CD14-positive monocyte (primary cell): ENCODE results near the gene CABYR. TPM values are rescaled to one million over a fixed set of nuclear protein-coding genes. Genes with fewer than 3 reads are reported as not detected.

Experiments used
- DNase-seq, 3 donors: peaks; one replicate each; pipeline ENCODE4 v3.0.0-alpha.2; 2011 to 2022
- H2AFZ ChIP-seq: 2 replicates; pipeline ENCODE4 v1.6.0; 2012; ENCODE audit warnings: mild to moderate bottlenecking, low read depth, low read length, inconsistent platforms; ENCODE audit not compliant: insufficient read depth, poor library complexity, severe bottlenecking
- H3K27ac ChIP-seq, 2 donors: 1 replicate in 1 of 2; 2 replicates in 1 of 2; pipeline ENCODE4 v1.5.1; 2012 to 2013; ENCODE audit warnings: low read length in 2 of 2, control low read depth in 1 of 2, inconsistent platforms in 1 of 2, low read depth in 1 of 2, mild to moderate bottlenecking in 1 of 2
- H3K27me3 ChIP-seq, 2 donors: one replicate each; pipeline versions ENCODE4 v1.6.0 to v1.6.1; 2011 to 2013; ENCODE audit warnings: low read length in 2 of 2; ENCODE audit not compliant: control insufficient read depth in 2 of 2, insufficient read depth in 2 of 2
- H3K36me3 ChIP-seq, 2 donors: replicated peaks in 1 of 2; 1 replicate in 1 of 2; 2 replicates in 1 of 2; pipeline versions ENCODE4 v1.5.1 to v1.6.1; 2012 to 2013; ENCODE audit warnings: low read length in 2 of 2, control low read depth in 1 of 2, inconsistent platforms in 1 of 2, mild to moderate bottlenecking in 1 of 2; ENCODE audit not compliant: insufficient read depth in 2 of 2, control insufficient read depth in 1 of 2
- H3K4me1 ChIP-seq, 2 donors: 1 replicate in 1 of 2; 2 replicates in 1 of 2; pipeline versions ENCODE4 v1.5.1 to v1.6.1; 2012 to 2013; ENCODE audit warnings: low read length in 2 of 2, control low read depth in 1 of 2, inconsistent platforms in 1 of 2, mild to moderate bottlenecking in 1 of 2, moderate library complexity in 1 of 2; ENCODE audit not compliant: insufficient read depth in 2 of 2, control insufficient read depth in 1 of 2
- H3K4me2 ChIP-seq: replicated peaks from 2 replicates; pipeline ENCODE3; 2012; ENCODE audit warnings: low read length, moderate library complexity, mild to moderate bottlenecking; ENCODE audit not compliant: poor library complexity, severe bottlenecking; ENCODE audit errors: extremely low read depth
- H3K4me3 ChIP-seq, 3 experiments: fragments of 200-600 bp in 1 of 3; sonication (generic) in 1 of 3; replicated peaks in 1 of 3; 1 replicate in 2 of 3; 2 replicates in 1 of 3; pipeline ENCODE4 v1.5.1; 2011 to 2013; ENCODE audit warnings: low read length in 3 of 3, mild to moderate bottlenecking in 3 of 3, control low read depth in 2 of 3, low read depth in 2 of 3, inconsistent platforms in 1 of 3, moderate library complexity in 1 of 3
- H3K79me2 ChIP-seq: 2 replicates; pipeline ENCODE4 v1.6.0; 2012; ENCODE audit warnings: mild to moderate bottlenecking, control low read depth, inconsistent platforms, low read length, moderate library complexity; ENCODE audit not compliant: insufficient read depth
- H3K9ac ChIP-seq: 2 replicates; pipeline ENCODE4 v1.6.0; 2017; ENCODE audit warnings: low read length, mild to moderate bottlenecking; ENCODE audit not compliant: insufficient read depth, poor library complexity, severe bottlenecking
- H3K9me3 ChIP-seq, 2 donors: replicated peaks in 1 of 2; 1 replicate in 1 of 2; 2 replicates in 1 of 2; pipeline versions ENCODE4 v1.5.1 to v1.6.1; 2012 to 2013; ENCODE audit warnings: low read length in 2 of 2, control low read depth in 1 of 2; ENCODE audit not compliant: control insufficient read depth in 1 of 2, insufficient read depth in 1 of 2
- H4K20me1 ChIP-seq: 2 replicates; pipeline ENCODE4 v1.6.0; 2012; ENCODE audit warnings: mild to moderate bottlenecking, low read length, control low read depth, moderate library complexity; ENCODE audit not compliant: insufficient read depth
- H3K27ac Mint-ChIP-seq, 7 donors: one replicate each; pipeline ENCODE4 v1.8.0; 2020; ENCODE audit warnings: mild to moderate bottlenecking in 7 of 7, mixed read lengths in 7 of 7, moderate library complexity in 6 of 7, inconsistent platforms in 2 of 7
- H3K27me3 Mint-ChIP-seq, 3 donors: one replicate each; pipeline ENCODE4 v1.8.0; 2021 to 2022; ENCODE audit warnings: low read depth in 3 of 3, mild to moderate bottlenecking in 3 of 3, mixed read lengths in 3 of 3, moderate library complexity in 3 of 3, inconsistent platforms in 1 of 3
- H3K36me3 Mint-ChIP-seq, 2 donors: one replicate each; pipeline ENCODE4 v1.8.0; 2020; ENCODE audit warnings: mixed read lengths in 2 of 2, inconsistent platforms in 1 of 2, mild to moderate bottlenecking in 1 of 2
- H3K4me1 Mint-ChIP-seq: one replicate; pipeline ENCODE4 v1.8.0; 2020; ENCODE audit warnings: mild to moderate bottlenecking, mixed read lengths
- H3K4me3 Mint-ChIP-seq, 2 donors: one replicate each; pipeline ENCODE4 v1.8.0; 2020; ENCODE audit warnings: mild to moderate bottlenecking in 2 of 2, mixed read lengths in 2 of 2, moderate library complexity in 1 of 2
- H3K9me3 Mint-ChIP-seq, 7 donors: one replicate each; pipeline ENCODE4 v1.8.0; 2020 to 2022; ENCODE audit warnings: mixed read lengths in 7 of 7, mild to moderate bottlenecking in 6 of 7, moderate library complexity in 6 of 7, inconsistent platforms in 2 of 7
- CTCF ChIP-seq: fragments of 200-600 bp; IDR thresholded peaks from one replicate; pipeline ENCODE4 v1.8.0; 2022; ENCODE audit warnings: antibody characterized with exemption, mild to moderate bottlenecking
- WGBS: methylation state at CpG from one replicate; pipeline ENCODE4 v1.1.5; 2013; ENCODE audit warnings: missing lambda C conversion rate; ENCODE audit not compliant: insufficient coverage; 5-methylcytosine and 5-hydroxymethylcytosine counted together
- intact Hi-C, 2 donors: fragments of 100-400 bp; cut with micrococcal nuclease; formaldehyde crosslinking; loops; one replicate each; pipeline versions ENCODE4 v1.15.0 to v1.15.1; 2023
- polyA plus RNA-seq, 3 donors: library from polyadenylated mRNA; depleted of rRNA in 1 of 3; unstranded in 2 of 3; stranded (reverse) in 1 of 3; fragments of 300-500 nt in 2 of 3; fragments of >200 nt in 1 of 3; fragmentation: Illumina TruSeq in 2 of 3; gene quantifications; 1 replicate in 2 of 3; 2 replicates in 1 of 3; pipeline ENCODE4 v1.2.3, GENCODE V29; 2012 to 2021

Gene CABYR
- polyA plus RNA-seq, 3 donors = 0.07 TPM; not detected in 2

- Histone ChIP-seq H3K36me3 (peaks cover 32 to 95% of the 10 kb centered on the region in 2 donors), H3K27me3 (no peaks in the 10 kb centered on the region), H2AFZ (no peak overlapping the region), H3K4me3 (no peak overlapping the region), H3K4me1 (no peaks in the 10 kb centered on the region), H3K9ac (no peak overlapping the region), H3K79me2 (no peaks in the 10 kb centered on the region), H3K9me3 (no peaks in the 10 kb centered on the region), H3K4me2 (no peak overlapping the region), H3K27ac (no peak overlapping the region), H4K20me1 (no peaks in the 10 kb centered on the region)
- peaks cover 0 to 1% (median 0%) of the 10 kb centered on the region in 3 donors for H3K27me3 Mint-ChIP-seq
- no peak for TF ChIP-seq CTCF
- intact Hi-C loops = no loop called here
- no peaks in the 10 kb centered on the region for H3K4me1 Mint-ChIP-seq
- H3K4me3 Mint-ChIP-seq = no peak overlapping the region
- no CpG with 5 or more reads among the region's 5 CpGs for WGBS
- no peak overlapping the region for H3K27ac Mint-ChIP-seq
- DNase-seq = no peak
- H3K36me3 Mint-ChIP-seq = peaks cover 67 to 76% of the 10 kb centered on the region in 2 donors
- no peaks in the 10 kb centered on the region for H3K9me3 Mint-ChIP-seq
Observed at GRCh38 chr18:24160086-24160485, 21.2 kb downstream of the CABYR start.

DNA sequence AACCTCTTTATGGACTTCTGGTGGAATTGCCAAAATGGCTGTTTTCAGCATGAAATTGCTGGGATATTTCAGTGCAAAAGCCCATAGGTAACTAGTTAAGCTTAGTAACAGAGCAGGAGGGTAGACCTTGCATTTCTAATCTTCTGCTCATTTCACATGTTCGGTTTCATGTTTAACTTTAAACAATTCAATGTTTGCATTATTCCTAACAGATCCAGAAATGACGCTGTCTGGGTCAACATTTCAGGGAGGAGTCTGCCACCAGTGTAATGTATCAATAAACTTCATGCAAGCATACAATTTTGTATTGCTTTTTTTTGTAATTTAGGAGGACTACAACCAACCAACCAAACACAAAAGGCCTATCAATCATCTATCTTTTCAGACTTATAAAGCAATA is 22.4 kb downstream of the CABYR start:
- no peak for DNase-seq
- Mint-ChIP-seq H3K4me1 (no peaks in the 10 kb centered on the region), H3K27ac (no peak overlapping the region), H3K36me3 (peaks cover 67 to 85% of the 10 kb centered on the region in 2 donors), H3K27me3 (no peaks in the 10 kb centered on the region), H3K9me3 (no peaks in the 10 kb centered on the region), H3K4me3 (no peak overlapping the region)
- H3K4me2 ChIP-seq = no peak overlapping the region
- H3K4me3 ChIP-seq = no peak overlapping the region
- no peaks in the 10 kb centered on the region for H3K9me3 ChIP-seq
- H3K79me2 ChIP-seq = no peaks in the 10 kb centered on the region
- no peak overlapping the region for H3K9ac ChIP-seq
- TF ChIP-seq CTCF = no peak
- H3K27me3 ChIP-seq = no peaks in the 10 kb centered on the region
- intact Hi-C loops = no loop called here
- no peak overlapping the region for H2AFZ ChIP-seq
- no peak overlapping the region for H3K27ac ChIP-seq
- no peaks in the 10 kb centered on the region for H3K4me1 ChIP-seq
- H3K36me3 ChIP-seq = peaks cover 37 to 96% of the 10 kb centered on the region in 2 donors
- H4K20me1 ChIP-seq = no peaks in the 10 kb centered on the region
- WGBS = no CpG with 5 or more reads among the region's 2 CpGs
